HG02623 (cell line): Measurements from ENCODE around the gene ELF2.
"Not testable (repeated sequence)": the region's sequence is repeated elsewhere in the genome, so short reads cannot be mapped to it uniquely, and the experiment has no call there.

ENCODE experiments used
- ATAC-seq: cut with Tn5 transposase; IDR thresholded peaks from one replicate; pipeline ENCODE4 v1.9.1; 2021; ENCODE audit warnings: moderate library complexity; ENCODE audit not compliant: unreplicated experiment

The ELF2 gene

GRCh38 chr4:139082750-139083606, 94.0 kb downstream of the ELF2 start:
- ATAC-seq: peak; percentile 87

DNA sequence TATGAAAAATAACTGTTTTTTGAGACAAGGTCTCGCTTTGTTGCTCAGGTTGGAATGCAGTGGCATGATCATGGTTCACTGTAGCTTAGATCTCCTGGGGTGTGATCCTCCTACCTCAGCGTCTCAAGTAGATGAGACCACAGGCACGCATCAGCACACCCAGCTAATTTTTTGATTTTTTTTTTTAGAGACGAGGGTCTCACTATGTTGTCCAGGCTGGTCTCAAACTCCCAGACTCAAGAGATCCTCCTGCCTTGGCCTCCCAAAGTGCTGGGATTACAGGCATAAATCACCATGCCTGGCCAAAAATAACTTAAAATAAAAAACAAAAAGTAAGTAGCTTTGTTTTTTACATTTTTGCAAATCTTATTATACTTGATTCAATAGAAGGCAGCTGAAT, 98.1 kb downstream of the ELF2 start:
- no peak for ATAC-seq

GRCh38 chr4:139077567-139078355, 99.3 kb downstream of the ELF2 start:
- ATAC-seq: no peak

DNA sequence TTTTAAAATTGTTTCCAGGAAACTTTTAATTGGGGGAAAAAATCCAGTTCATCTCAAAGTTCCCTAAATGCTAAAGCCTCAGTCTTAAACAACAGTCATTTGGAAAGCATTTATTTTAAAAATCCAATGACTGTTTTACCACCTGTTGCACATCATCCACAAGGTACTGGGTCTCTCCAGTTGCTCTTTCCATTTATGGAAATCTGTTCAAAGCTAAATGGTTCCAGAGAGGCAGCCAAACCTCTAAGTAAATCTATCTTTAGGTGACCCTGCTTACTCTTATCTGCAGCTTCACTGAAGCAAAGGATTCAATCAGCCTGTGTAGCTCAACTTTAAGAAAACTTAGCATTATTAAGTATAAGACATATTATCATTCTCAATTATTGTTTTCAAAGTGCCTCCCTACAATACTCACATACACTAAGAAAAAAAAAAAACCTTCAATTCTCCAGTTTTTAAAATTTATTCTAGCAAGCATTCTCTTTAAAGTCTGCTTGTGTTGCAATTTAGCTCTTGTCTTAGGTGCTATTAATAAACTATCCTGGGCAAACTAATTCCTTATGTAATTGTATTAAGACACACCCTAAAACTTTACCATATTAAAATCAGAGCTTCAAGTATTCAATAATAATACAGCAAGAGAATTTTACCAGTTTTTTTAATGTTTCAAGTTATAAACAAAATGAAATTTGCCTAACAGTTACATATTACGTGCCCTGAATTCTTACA, 100.8 kb downstream of the ELF2 start:
- ATAC-seq: no peak

- no peak for ATAC-seq
Measured at GRCh38 chr4:139060591-139060990, 116.4 kb downstream of the ELF2 start.

DNA sequence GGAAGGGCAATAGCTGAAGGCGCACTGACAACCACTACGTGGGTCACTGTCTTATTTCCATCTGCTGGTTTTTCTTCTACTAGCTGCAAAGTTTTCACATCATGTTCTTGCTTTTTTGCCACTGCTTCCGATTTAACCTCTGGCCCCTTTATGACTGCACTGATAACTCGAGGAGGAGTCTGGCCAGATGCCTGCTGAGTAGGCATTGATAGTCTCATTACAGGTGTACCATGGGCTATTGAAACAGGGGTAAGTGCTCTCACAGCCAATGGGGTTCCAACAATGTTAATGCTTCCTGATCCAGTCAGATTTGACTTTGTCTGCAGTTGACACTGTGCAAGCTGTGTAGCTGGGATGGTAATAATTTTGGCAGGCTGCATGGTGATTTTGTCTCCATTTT, 118.0 kb downstream of the ELF2 start:
- not testable (repeated sequence) for ATAC-seq

- ATAC-seq: no peak
Measured at GRCh38 chr4:139054791-139055505, 122.1 kb downstream of the ELF2 start.

- no peak for ATAC-seq
Measured at GRCh38 chr4:139053909-139054308, 123.1 kb downstream of the ELF2 start.

- no peak for ATAC-seq
Measured at GRCh38 chr4:139050446-139050845, 126.6 kb downstream of the ELF2 start.

DNA sequence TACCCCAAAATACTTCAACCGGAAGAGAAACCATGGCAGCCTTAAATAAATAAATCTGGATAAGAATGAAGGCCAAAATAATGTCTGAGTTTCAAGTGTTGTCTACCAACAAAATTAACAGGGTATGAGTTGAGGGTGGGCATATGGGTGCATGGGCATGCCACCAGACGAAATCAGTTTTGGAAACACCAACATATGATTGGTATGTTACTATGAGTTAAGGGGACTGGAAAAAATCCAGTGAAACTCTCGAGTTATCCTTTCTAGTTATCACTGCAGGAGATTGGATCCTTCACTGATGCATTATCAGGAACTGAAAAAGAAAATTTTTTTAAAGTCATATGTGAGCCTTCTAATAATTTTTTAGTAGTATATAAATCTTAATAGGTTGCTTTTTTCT, 129.0 kb downstream of the ELF2 start:
- ATAC-seq: no peak

DNA sequence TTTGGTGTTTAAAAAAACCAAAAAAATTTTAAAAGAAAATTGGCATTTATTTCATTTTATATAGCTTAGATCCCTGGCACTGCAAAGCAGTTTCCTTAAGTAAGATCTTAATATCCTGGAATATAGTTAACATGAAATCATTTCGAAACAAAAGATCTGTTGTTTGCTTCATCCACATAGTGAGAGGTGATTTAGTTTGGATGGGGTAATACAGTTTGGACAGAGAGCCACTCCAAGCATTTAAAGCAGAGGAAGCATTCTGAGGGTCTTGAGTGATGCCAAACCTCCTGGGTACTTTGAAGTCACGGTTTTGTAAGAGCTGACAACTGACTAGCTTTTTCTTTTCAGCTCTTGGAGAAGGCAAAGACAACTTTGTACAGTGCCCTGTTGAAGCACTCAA, 132.7 kb downstream of the ELF2 start:
- no peak for ATAC-seq

DNA sequence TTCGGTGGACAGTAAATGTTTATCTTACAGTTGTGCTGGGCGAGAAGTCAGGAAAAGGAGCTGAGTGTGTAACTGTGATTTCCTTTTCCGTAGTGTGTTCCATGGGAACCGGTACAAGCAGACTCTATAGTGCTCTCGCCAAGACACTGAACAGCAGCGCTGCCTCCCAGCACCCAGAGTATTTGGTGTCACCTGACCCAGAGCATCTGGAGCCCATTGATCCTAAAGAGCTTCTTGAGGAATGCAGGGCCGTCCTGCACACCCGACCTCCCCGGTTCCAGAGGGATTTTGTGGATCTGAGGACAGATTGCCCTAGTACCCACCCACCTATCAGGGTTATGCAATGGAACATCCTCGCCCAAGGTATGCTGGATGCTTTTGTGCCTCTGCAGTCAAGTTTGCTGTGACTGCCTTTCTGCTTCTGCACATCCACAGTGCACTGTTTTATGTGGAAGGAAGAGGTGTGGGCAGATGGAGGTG, 134.0 kb downstream of the ELF2 start:
- ATAC-seq: no peak

DNA sequence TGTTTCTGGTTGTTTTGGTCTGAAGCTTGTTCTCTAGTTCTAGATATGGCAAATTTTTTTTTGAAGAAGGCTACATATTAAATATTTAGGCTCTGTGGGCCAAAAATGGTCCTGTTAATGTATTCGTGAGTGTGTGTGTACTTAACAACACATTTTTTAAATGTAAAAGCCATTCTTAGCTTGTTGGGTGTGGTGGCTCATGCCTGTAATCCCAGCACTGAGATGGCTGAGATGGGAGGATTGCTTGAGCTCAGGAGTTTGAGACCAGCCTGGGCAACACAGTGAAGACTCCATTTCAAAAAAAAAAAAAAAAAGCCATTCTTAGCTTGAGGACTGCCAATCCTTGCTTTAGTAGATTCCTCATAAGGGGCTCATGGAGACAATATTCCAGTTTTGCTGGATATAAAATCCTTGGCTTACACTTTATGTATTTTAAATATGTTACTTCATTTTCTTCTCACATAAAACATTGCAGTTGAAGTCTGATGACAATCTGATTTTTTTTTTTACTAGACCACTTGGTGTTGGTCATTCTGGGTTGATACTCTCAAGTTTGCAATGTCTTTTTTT, 138.1 kb downstream of the ELF2 start:
- no peak for ATAC-seq

GRCh38 chr4:139036885-139037284, 140.1 kb downstream of the ELF2 start:
- ATAC-seq: no peak

DNA sequence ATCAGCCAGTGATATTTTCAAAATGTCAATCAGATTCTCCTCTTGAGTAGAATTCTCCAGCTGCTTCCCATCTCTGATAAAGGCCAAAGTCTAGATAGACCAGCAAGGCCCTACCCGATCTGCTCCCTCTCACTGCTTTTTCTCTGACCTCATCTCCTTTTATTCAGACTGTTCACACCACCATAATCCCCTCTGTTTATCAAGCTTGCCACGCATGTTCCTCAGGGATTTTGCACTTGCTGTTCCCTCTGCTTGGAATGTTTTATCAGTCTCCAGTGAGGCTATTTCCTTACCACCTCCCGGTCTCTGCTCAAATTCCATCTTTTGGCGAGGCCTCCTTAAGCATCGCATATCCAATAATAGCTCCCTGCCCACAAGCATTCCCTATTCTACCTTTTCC, 141.4 kb downstream of the ELF2 start:
- no peak for ATAC-seq

GRCh38 chr4:139030614-139031235, 146.3 kb downstream of the ELF2 start:
- ATAC-seq: peak; percentile 73

GRCh38 chr4:139029866-139030363, 147.1 kb downstream of the ELF2 start:
- ATAC-seq: not testable (repeated sequence)

DNA sequence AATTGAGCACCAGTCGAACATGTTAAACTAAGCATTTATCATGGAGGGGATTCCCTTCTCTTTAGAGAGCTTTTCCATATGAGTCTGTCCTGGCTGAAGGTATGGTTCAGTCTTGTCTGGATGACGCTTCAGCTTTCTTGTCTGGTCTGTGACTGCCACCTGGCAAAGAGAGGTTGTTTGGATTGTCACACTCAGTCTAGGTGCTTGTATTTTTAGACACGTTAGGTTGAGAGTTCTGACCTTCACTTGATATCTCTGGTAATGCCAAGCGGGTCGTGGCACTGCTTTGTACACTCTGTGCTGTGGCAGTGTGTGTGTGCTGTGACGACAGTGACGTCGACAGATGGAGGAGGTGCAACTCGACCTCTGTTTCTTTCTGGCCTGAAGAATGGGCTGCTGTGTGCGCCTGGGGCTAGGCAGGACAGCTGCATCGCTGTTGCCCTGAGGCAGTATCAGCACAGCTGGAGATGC, 148.8 kb downstream of the ELF2 start:
- no peak for ATAC-seq

DNA sequence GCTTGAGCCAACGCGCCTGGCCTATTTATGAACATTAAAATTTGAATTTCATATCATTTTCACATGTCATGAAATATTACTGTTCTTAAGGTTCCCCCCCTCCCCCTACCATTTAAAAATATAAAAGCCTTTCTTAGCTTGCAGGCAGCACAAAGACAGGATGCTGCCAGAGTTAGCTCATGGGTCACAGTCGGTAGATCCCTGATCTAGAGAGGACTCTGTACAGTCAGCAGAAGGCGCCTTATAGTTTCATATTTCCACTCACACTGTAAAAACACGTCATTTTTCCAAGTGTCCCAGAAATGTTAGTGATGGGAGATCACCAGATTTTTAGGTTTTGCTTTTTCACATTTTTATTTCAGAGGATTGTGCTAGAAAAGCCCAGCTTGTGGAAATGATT, 149.2 kb downstream of the ELF2 start:
- ATAC-seq: no peak

- no peak for ATAC-seq
Measured at GRCh38 chr4:139025841-139026240, 151.2 kb downstream of the ELF2 start.
